RCC 7860 (cell line): ENCODE data around the gene TBC1D1.
"Not testable (repeated sequence)": the region's sequence is repeated elsewhere in the genome, so short reads cannot be mapped to it uniquely, and the experiment has no call there.

ENCODE experiments used
- DNase-seq: peaks from one replicate; pipeline ENCODE4 v3.0.0-alpha.2; 2015; ENCODE audit warnings: low spot score
- FAIRE-seq: peaks from 2 replicates; lab custom pipeline; 2012; peaks lifted over from hg19 to GRCh38; lab: Jason Lieb, UNC

TBC1D1 gene

GRCh38 chr4:37917388-37917787 lies 26.5 kb downstream of the TBC1D1 start:
- DNase-seq (no peak), FAIRE-seq (no peak)

- DNase-seq (no peak), FAIRE-seq (no peak)
Observed at GRCh38 chr4:37918653-37919052, 27.8 kb downstream of the TBC1D1 start.

- DNase-seq: no peak
- FAIRE-seq: no peak
Observed at GRCh38 chr4:37922328-37922727, 31.4 kb downstream of the TBC1D1 start.

GRCh38 chr4:37923089-37923488 lies 32.2 kb downstream of the TBC1D1 start:
- FAIRE-seq: not testable (repeated sequence)

GRCh38 chr4:37924946-37925345 lies 34.1 kb downstream of the TBC1D1 start:
- DNase-seq: no peak
- FAIRE-seq: no peak

More at GRCh38 chr4:37923089-37923488, 32.2 kb downstream of the TBC1D1 start:
- not testable (repeated sequence) for DNase-seq

GRCh38 chr4:37927434-37927833 lies 36.5 kb downstream of the TBC1D1 start:
- FAIRE-seq: no peak
- no peak for DNase-seq

GRCh38 chr4:37928426-37929416 lies 37.8 kb downstream of the TBC1D1 start:
- DNase-seq (no peak), FAIRE-seq (no peak)

GRCh38 chr4:37934096-37934495 lies 43.2 kb downstream of the TBC1D1 start:
- FAIRE-seq (no peak), DNase-seq (no peak)

- no peak for DNase-seq
- FAIRE-seq: no peak
Observed at GRCh38 chr4:37934609-37935008, 43.7 kb downstream of the TBC1D1 start.

- FAIRE-seq (no peak), DNase-seq (no peak)
Observed at GRCh38 chr4:37935026-37935425, 44.1 kb downstream of the TBC1D1 start.

GRCh38 chr4:37936889-37937498 lies 46.1 kb downstream of the TBC1D1 start:
- no peak for FAIRE-seq

GRCh38 chr4:37938208-37938607 lies 47.3 kb downstream of the TBC1D1 start:
- no peak for FAIRE-seq
- no peak for DNase-seq

More at GRCh38 chr4:37936889-37937498, 46.1 kb downstream of the TBC1D1 start:
- DNase-seq: no peak

- FAIRE-seq (no peak), DNase-seq (no peak)
Observed at GRCh38 chr4:37946503-37947179, 55.8 kb downstream of the TBC1D1 start.

GRCh38 chr4:37948542-37948941 lies 57.7 kb downstream of the TBC1D1 start:
- no peak for DNase-seq
- FAIRE-seq: no peak

GRCh38 chr4:37949636-37950426 lies 58.9 kb downstream of the TBC1D1 start:
- no peak for FAIRE-seq
- DNase-seq: no peak

GRCh38 chr4:37951461-37952352 lies 60.8 kb downstream of the TBC1D1 start:
- FAIRE-seq: no peak

GRCh38 chr4:37953156-37953555 lies 62.3 kb downstream of the TBC1D1 start:
- no peak for FAIRE-seq
- DNase-seq: no peak

More at GRCh38 chr4:37951461-37952352, 60.8 kb downstream of the TBC1D1 start:
- DNase-seq: no peak

GRCh38 chr4:37953620-37954293 lies 62.9 kb downstream of the TBC1D1 start:
- no peak for FAIRE-seq
- DNase-seq: no peak

GRCh38 chr4:37956941-37957340 lies 66.1 kb downstream of the TBC1D1 start:
- FAIRE-seq (no peak), DNase-seq (no peak)
